Measurements from ENCODE around the gene SPRR2B. TPM values are rescaled to one million over a fixed set of nuclear protein-coding genes. Genes with fewer than 3 reads are reported as not detected.
"Not testable (repeated sequence)": the region's sequence is repeated elsewhere in the genome, so short reads cannot be mapped to it uniquely, and the experiment has no call there.

Gene SPRR2B
- polyA plus RNA-seq, 3 donors: not detected

DNA sequence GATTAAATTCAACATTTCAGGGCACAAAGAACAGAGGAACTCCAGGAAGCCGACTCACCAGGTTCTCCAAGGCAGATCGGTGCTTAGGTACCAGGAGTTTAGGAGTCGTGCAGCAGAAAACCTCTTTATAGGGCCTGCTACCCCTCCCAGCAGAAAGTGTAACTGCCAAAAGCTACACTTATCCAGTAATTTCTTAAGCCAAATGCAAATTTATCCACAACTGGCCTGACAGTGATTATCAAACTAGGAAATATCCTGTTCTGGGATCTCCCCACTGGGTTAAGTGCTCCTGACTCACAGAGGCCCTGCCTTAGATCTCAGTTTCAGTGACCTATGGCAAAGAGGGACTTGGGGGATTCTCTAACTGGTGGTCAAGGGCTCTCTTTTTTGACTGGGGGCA is 42.0 kb upstream of the SPRR2B start, which contains the start of gene SPRR2F:
Gene SPRR2F (minus strand): TSS at position 101 of the 400 bp plus-strand sequence. CDS start 783 bp downstream, outside the sequence.
- Histone ChIP-seq H3K4me3 (replicated peaks in 1 of 3; ENCODE audit: low read depth in 2 of 3, low read length in 3 of 3) (no peak within 1 kb of the TSS), H3K27ac (ENCODE audit: low read depth in 1 of 2, low read length in 2 of 2) (no peak within 1 kb of the TSS), H3K27me3 (ENCODE audit: control insufficient read depth in 2 of 2, insufficient read depth in 2 of 2, low read length in 2 of 2) (peaks cover 0 to 2% of the 10 kb centered on the region in 2 donors), H3K36me3 (replicated peaks in 1 of 2; ENCODE audit: control insufficient read depth in 1 of 2, insufficient read depth in 2 of 2, low read length in 2 of 2) (no peaks in the 10 kb centered on the region), H3K4me2 (replicated peaks; ENCODE audit: extremely low read depth, low read length, poor library complexity, severe bottlenecking) (no peak within 1 kb of the TSS), H3K4me1 (ENCODE audit: control insufficient read depth in 1 of 2, insufficient read depth in 2 of 2, low read length in 2 of 2) (no peaks in the 10 kb centered on the region), H4K20me1 (ENCODE audit: insufficient read depth, low read length) (no peaks in the 10 kb centered on the region), H3K9me3 (replicated peaks in 1 of 2; ENCODE audit: control insufficient read depth in 1 of 2, insufficient read depth in 1 of 2, low read length in 2 of 2) (no peaks in the 10 kb centered on the region), H3K79me2 (ENCODE audit: insufficient read depth, low read length) (no peaks in the 10 kb centered on the region), H3K9ac (ENCODE audit: insufficient read depth, low read length, poor library complexity, severe bottlenecking) (no peak within 1 kb of the TSS), H2AFZ (ENCODE audit: insufficient read depth, low read depth, low read length, poor library complexity, severe bottlenecking) (no peak within 1 kb of the TSS)
- Mint-ChIP-seq H3K36me3 (no peaks in the 10 kb centered on the region), H3K4me3 (no peak within 1 kb of the TSS), H3K9me3 (peaks cover 0 to 7% (median 2%) of the 10 kb centered on the region in 7 donors), H3K27me3 (ENCODE audit: low read depth in 3 of 3) (peaks cover 2 to 5% (median 5%) of the 10 kb centered on the region in 3 donors), H3K4me1 (no peaks in the 10 kb centered on the region), H3K27ac (no peak within 1 kb of the TSS)
- intact Hi-C loops (cut with micrococcal nuclease): no loop called here
- no peak for DNase-seq
- TF ChIP-seq, protein P1, sequence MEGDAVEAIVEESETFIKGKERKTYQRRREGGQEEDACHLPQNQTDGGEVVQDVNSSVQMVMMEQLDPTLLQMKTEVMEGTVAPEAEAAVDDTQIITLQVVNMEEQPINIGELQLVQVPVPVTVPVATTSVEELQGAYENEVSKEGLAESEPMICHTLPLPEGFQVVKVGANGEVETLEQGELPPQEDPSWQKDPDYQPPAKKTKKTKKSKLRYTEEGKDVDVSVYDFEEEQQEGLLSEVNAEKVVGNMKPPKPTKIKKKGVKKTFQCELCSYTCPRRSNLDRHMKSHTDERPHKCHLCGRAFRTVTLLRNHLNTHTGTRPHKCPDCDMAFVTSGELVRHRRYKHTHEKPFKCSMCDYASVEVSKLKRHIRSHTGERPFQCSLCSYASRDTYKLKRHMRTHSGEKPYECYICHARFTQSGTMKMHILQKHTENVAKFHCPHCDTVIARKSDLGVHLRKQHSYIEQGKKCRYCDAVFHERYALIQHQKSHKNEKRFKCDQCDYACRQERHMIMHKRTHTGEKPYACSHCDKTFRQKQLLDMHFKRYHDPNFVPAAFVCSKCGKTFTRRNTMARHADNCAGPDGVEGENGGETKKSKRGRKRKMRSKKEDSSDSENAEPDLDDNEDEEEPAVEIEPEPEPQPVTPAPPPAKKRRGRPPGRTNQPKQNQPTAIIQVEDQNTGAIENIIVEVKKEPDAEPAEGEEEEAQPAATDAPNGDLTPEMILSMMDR (IDR thresholded peaks at IDR 0.05): no peak
- WGBS (ENCODE audit: insufficient coverage): 100% methylated on average over 3 of the region's 3 CpGs

DNA sequence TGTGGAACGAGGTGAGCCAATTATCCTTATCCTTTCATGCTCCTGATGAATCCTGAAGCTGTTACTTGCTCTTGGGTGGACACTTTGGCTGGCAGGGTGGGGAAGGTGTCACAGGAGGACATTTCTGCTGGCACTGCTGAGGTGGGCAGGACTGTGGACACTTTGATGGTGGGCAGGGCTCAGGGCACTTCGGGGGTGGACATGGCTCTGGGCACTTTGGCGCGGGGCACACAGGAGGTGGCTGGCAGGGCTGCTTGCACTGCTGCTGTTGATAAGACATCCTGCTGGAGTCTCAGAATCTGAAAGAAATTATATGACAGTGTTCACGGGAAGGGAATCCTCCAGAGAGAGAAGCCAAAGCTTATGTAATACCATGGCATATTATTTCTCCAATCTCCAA is 41.0 kb upstream of the SPRR2B start:
- H3K9me3 ChIP-seq (replicated peaks in 1 of 2; ENCODE audit: control insufficient read depth in 1 of 2, insufficient read depth in 1 of 2, low read length in 2 of 2); H3K27me3 ChIP-seq (ENCODE audit: control insufficient read depth in 2 of 2, insufficient read depth in 2 of 2, low read length in 2 of 2); intact Hi-C loops (cut with micrococcal nuclease); H3K27ac ChIP-seq (ENCODE audit: low read depth in 1 of 2, low read length in 2 of 2); H3K9ac ChIP-seq (ENCODE audit: insufficient read depth, low read length, poor library complexity, severe bottlenecking); H4K20me1 ChIP-seq (ENCODE audit: insufficient read depth, low read length); H3K4me2 ChIP-seq (replicated peaks; ENCODE audit: extremely low read depth, low read length, poor library complexity, severe bottlenecking); H3K4me1 ChIP-seq (ENCODE audit: control insufficient read depth in 1 of 2, insufficient read depth in 2 of 2, low read length in 2 of 2); H3K4me1 Mint-ChIP-seq; H3K4me3 ChIP-seq (replicated peaks in 1 of 3; ENCODE audit: low read depth in 2 of 3, low read length in 3 of 3); H3K36me3 ChIP-seq (replicated peaks in 1 of 2; ENCODE audit: control insufficient read depth in 1 of 2, insufficient read depth in 2 of 2, low read length in 2 of 2); H3K4me3 Mint-ChIP-seq; H3K36me3 Mint-ChIP-seq; H3K27me3 Mint-ChIP-seq (ENCODE audit: low read depth in 3 of 3); H2AFZ ChIP-seq (ENCODE audit: insufficient read depth, low read depth, low read length, poor library complexity, severe bottlenecking); H3K79me2 ChIP-seq (ENCODE audit: insufficient read depth, low read length); H3K9me3 Mint-ChIP-seq; DNase-seq; H3K27ac Mint-ChIP-seq: not testable (repeated sequence)
- WGBS (ENCODE audit: insufficient coverage): 79% methylated on average over 3 of the region's 5 CpGs
